Measurements from ENCODE around the gene RCOR1.

DNA sequence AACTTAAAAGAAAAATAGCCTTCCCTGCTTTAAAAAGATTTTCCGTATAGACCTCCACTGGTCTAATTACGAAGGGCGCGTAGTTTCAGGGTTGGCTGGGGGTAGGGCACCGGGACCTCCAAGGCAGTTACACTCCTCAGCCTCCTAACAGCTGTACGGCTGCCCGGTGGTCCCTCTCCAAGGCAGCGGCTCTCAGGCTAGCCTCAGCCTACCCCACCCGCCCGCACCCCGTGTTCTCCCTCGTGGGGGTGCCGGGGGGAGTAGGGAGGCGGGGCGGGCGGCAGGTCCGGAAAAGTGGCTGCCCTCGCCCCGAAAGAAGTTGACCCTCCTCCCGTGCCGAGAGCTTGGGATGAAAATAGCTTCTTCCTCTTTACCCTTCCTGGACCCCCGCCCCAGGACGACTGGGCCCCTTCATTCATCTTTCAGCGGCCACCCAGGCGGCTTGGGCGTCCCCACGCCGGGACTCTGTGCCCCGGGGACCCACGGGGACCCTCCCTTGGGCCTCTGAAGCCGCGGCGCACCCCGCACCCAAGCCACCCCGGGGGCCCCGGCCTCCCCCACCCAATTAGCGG is 991 bp upstream of the RCOR1 start:
- TF ChIP-seq, protein P1, sequence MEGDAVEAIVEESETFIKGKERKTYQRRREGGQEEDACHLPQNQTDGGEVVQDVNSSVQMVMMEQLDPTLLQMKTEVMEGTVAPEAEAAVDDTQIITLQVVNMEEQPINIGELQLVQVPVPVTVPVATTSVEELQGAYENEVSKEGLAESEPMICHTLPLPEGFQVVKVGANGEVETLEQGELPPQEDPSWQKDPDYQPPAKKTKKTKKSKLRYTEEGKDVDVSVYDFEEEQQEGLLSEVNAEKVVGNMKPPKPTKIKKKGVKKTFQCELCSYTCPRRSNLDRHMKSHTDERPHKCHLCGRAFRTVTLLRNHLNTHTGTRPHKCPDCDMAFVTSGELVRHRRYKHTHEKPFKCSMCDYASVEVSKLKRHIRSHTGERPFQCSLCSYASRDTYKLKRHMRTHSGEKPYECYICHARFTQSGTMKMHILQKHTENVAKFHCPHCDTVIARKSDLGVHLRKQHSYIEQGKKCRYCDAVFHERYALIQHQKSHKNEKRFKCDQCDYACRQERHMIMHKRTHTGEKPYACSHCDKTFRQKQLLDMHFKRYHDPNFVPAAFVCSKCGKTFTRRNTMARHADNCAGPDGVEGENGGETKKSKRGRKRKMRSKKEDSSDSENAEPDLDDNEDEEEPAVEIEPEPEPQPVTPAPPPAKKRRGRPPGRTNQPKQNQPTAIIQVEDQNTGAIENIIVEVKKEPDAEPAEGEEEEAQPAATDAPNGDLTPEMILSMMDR (IDR thresholded peaks at IDR 0.05) = no peak
- no peak for TF ChIP-seq POLR2A (IDR thresholded peaks at IDR 0.05)
